Measurements from ENCODE around the gene NCKAP5L. TPM values are rescaled to one million over a fixed set of nuclear protein-coding genes. Genes with fewer than 3 reads are reported as not detected.

Gene NCKAP5L
- polyA plus RNA-seq, 2 of the 4 experiments (the other 2 are of a cell fraction) = 3.0 to 8.5 TPM

DNA sequence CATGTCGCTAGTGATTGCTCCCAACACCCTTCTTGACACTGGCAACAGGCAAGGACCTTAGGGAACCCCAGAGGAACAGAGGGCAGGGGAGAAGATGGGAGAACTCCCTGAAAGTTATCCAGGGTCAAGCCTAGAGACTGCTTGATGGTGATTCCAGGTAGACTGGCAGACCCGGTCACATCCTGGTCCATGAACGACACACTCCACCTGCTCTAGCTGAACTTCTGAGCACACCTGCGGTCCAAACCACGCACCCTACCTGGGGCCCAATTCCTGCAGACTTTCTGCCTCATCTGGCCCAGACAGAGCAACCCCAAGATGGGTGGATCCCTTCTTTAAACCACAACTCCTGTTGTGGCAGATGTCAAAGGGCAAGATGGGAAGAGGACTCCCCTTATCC lies 34.2 kb downstream of the NCKAP5L start (continued):
- TF ChIP-seq USF2 (IDR thresholded peaks at IDR 0.05) = no peak
- no peak for TF ChIP-seq CBX8 (IDR thresholded peaks at IDR 0.05)
- TF ChIP-seq CEBPB (IDR thresholded peaks at IDR 0.05) = no peak
- no peak for TF ChIP-seq SREBF2 (IDR thresholded peaks at IDR 0.05)
- TF ChIP-seq JUNB (IDR thresholded peaks at IDR 0.05) = no peak

DNA sequence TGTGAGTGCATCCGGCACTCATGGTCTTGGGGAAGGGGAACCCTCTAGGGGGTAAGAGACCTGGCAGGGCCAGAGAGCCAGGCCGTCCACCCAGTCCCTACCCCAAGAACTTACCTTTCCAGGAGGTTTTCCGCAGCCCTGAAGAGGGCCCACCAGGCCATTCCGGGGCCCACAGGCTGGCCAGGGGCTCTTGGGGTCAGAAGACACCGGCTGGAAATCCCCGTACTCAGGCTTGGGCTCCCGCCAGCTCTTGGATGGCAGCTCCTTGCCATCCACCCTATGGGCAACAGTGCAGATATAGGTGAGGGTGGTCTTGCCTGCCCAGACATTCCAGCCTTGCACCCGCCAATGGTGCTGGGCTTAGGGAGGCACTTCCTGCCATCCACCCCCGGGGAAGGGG lies 34.6 kb downstream of the NCKAP5L start:
- WGBS (ENCODE audit: missing lambda C conversion rate) = 90% methylated on average over 7 of the region's 9 CpGs
- CTCF ChIA-PET = interaction anchor here (1.7 kb wide), 1 partner anchor 16 kb away, joined by 7 read pairs; no protein-coding TSS in a partner anchor
- H3K27ac ChIP-seq = no peak overlapping the region
- POLR2A ChIA-PET = no interaction called here
- no peaks in the 10 kb centered on the region for H3K4me1 ChIP-seq
- no peak for TF ChIP-seq MAX (IDR thresholded peaks at IDR 0.05)
- no peak for TF ChIP-seq FOSL2 (IDR thresholded peaks at IDR 0.05)
- no peak for TF ChIP-seq FOSL2 (CRISPR knock-in tag; IDR thresholded peaks at IDR 0.05)
- no peak for TF ChIP-seq MAZ (IDR thresholded peaks at IDR 0.05; ENCODE audit: borderline replicate concordance, low read depth, low read length)
- no peak for TF ChIP-seq CEBPB (IDR thresholded peaks at IDR 0.05)
- no peak for DNase-seq (ENCODE audit: low read depth in 1 of 2, low spot score in 1 of 2)
- H3K9me3 ChIP-seq = no peaks in the 10 kb centered on the region
- H3K4me2 ChIP-seq = no peak overlapping the region
- ATAC-seq = no peak
- FAIRE-seq = no peak
- no peak overlapping the region for H3K4me3 ChIP-seq

DNA sequence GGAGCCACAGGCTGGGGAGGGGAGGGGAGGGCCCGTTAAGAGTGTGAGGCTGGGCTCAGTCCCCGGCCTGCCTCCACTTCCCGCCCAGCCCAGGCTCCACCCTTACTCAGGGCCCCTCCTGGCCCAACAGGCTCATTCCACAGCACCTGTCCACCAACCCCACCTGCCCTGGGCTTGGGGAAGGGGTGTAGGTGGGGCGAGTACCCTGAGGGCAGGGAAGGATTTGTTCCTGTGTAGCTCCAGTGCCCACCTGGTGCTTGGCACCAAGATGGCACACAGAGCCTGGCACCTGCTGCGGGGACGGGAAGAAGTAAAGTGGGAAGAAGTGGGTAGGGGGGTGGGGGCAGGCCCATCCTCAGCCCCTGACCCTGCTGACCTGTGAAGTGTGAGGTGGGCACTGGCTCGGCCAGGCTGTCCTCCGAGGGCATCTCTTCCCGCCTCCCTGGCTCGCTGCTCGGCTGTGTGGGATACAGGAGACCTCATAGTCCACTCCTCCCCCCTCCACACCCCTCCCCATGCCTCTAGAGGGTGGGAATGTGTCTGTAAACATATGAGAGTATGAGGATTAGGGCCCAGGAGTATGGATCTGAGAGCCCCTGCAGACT lies 35.1 kb downstream of the NCKAP5L start:
- Histone ChIP-seq H3K9me3 (no peaks in the 10 kb centered on the region), H3K27ac (no peak overlapping the region), H3K4me1 (no peaks in the 10 kb centered on the region), H3K4me3 (no peak overlapping the region), H3K4me2 (no peak overlapping the region)
- FAIRE-seq = no peak
- WGBS (ENCODE audit: missing lambda C conversion rate) = 80% methylated on average over 9 of the region's 11 CpGs
- no peak for TF ChIP-seq KDM5A (IDR thresholded peaks at IDR 0.05)
- no peak for TF ChIP-seq HMGXB4 (CRISPR knock-in tag; IDR thresholded peaks at IDR 0.05; ENCODE audit: borderline replicate concordance)
- no peak for TF ChIP-seq ZSCAN20 (CRISPR knock-in tag; IDR thresholded peaks at IDR 0.05)
- no peak for TF ChIP-seq ESRRA (IDR thresholded peaks at IDR 0.05; ENCODE audit: borderline replicate concordance, low read length)
- POLR2A ChIA-PET = no interaction called here
- no peak; a peak in 1 of 6 replicates for ATAC-seq
- DNase-seq (ENCODE audit: low read depth in 1 of 2, low spot score in 1 of 2) = no peak
- CTCF ChIA-PET = interaction anchor here (0.6 to 1.7 kb wide), 3 partner anchors 15 to 441 kb away, joined by 3 to 7 read pairs (median 3); no protein-coding TSS in a partner anchor

DNA sequence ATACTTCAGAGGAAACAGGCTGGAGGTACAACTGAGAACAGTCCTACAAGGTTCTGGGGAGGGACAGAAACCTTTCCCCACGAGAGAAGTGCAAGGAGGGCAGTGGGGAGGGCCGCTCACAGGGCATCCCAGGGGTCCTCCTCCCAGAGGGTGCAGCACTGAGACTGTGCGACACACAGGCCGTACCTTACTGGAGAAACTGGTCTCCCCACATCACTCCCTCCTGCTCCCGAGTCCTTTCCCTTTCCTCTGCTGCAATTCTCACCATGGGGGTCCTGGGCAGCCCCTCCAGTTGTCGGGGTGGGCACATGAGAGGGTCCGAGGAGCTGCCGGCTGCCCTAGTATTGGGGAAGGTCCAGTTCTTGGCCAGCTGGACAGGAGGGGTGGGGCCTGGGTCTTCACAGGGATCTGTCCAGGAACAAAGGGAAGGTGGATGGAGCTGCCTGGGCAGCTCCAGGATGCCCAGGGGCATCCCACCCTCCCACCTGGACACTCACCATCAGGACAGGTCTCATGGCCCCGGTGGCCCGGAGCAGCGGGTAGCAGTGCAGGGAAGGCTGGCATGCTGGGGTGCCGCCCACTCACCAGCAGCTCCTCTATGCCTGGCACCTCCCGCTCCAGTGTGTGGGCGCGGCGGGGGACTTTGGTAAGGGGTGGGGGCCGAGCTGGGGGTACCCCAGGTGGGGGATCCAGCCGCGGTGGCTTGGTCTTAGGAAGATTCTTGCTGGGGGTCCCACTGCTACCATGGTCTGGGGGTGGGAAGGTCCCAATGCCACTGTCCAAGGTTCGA lies 35.8 kb downstream of the NCKAP5L start:
- DNase-seq (ENCODE audit: low read depth in 1 of 2, low spot score in 1 of 2) (no peak), FAIRE-seq (no peak), ATAC-seq (no peak)
- Histone ChIP-seq H3K4me3 (no peak overlapping the region), H3K9me3 (peaks cover 2% of the 10 kb centered on the region; the same call in 1 of the 3 replicates), H3K4me1 (no peaks in the 10 kb centered on the region), H3K27ac (no peak overlapping the region), H3K4me2 (no peak overlapping the region)
- TF ChIP-seq CHD2 (IDR thresholded peaks at IDR 0.05; ENCODE audit: low read length, partially characterized antibody) (no peak), CBX2 (IDR thresholded peaks at IDR 0.05; ENCODE audit: borderline replicate concordance, low read depth) (no peak), SMC3 (IDR thresholded peaks at IDR 0.05) (no peak), HOXB5 (CRISPR knock-in tag; IDR thresholded peaks at IDR 0.05) (no peak), ZFP36 (IDR thresholded peaks at IDR 0.05; ENCODE audit: borderline replicate concordance, partially characterized antibody) (no peak)
- 88% methylated on average over 12 of the region's 20 CpGs for WGBS (ENCODE audit: missing lambda C conversion rate)
- ChIA-PET POLR2A (no interaction called here), CTCF (interaction anchor here (0.6 to 1.3 kb wide), 4 partner anchors 9 to 442 kb away, joined by 3 to 4 read pairs (median 4); no protein-coding TSS in a partner anchor)

Measured in A549 (cell line).